Loucy (cell line): ENCODE data around the gene ZNF792.

ENCODE experiments used
- H2AFZ ChIP-seq: fragments of 200-600 bp; sonication (generic); 2 replicates; pipeline ENCODE4 v1.6.0; 2016; ENCODE audit warnings: antibody characterized with exemption, mild to moderate bottlenecking, low read length, moderate library complexity
- H3F3A ChIP-seq: fragments of 200-600 bp; 2 replicates; pipeline ENCODE4 v1.6.0; 2016; ENCODE audit warnings: antibody characterized with exemption, low read depth, mild to moderate bottlenecking
- H3K27me3 ChIP-seq: fragments of 200-600 bp; sonication (generic); 2 replicates; pipeline ENCODE4 v1.6.1; 2014; ENCODE audit warnings: low read length, mild to moderate bottlenecking; ENCODE audit not compliant: insufficient read depth, poor library complexity, severe bottlenecking
- H3K36me3 ChIP-seq: fragments of 200-600 bp; sonication (generic); 2 replicates; pipeline ENCODE4 v1.6.1; 2016; ENCODE audit warnings: low read length; ENCODE audit not compliant: insufficient read depth
- H3K4me1 ChIP-seq: fragments of 200-600 bp; sonication (generic); 2 replicates; pipeline ENCODE4 v1.5.1; 2014; ENCODE audit warnings: low read length, mild to moderate bottlenecking; ENCODE audit not compliant: insufficient read depth, poor library complexity, severe bottlenecking
- H3K4me2 ChIP-seq: fragments of 200-600 bp; sonication (generic); 2 replicates; pipeline ENCODE4 v1.6.0; 2014; ENCODE audit warnings: antibody characterized with exemption, low read length, low read depth, mild to moderate bottlenecking; ENCODE audit not compliant: poor library complexity, severe bottlenecking
- H3K4me3 ChIP-seq: fragments of 200-600 bp; sonication (generic); 2 replicates; pipeline ENCODE4 v1.5.1; 2014; ENCODE audit warnings: low read length, mild to moderate bottlenecking, mixed read lengths; ENCODE audit not compliant: poor library complexity, severe bottlenecking
- H3K79me2 ChIP-seq: fragments of 200-600 bp; sonication (generic); 2 replicates; pipeline ENCODE4 v1.6.1; 2014; ENCODE audit warnings: low read length; ENCODE audit not compliant: insufficient read depth
- H3K9ac ChIP-seq: fragments of 200-600 bp; sonication (generic); 2 replicates; pipeline ENCODE4 v1.6.0; 2014; ENCODE audit warnings: mild to moderate bottlenecking, low read depth, low read length, moderate library complexity; ENCODE audit not compliant: poor library complexity, severe bottlenecking
- H3K9me2 ChIP-seq: fragments of 200-600 bp; sonication (generic); replicated peaks from 2 replicates; pipeline ENCODE4 v1.6.1; 2016; ENCODE audit warnings: low read depth, low read length, mixed read lengths
- H3K9me3 ChIP-seq: fragments of 200-600 bp; sonication (generic); 2 replicates; pipeline ENCODE4 v1.6.1; 2014; ENCODE audit warnings: mild to moderate bottlenecking, antibody characterized with exemption, low read length, low read depth; ENCODE audit not compliant: insufficient read depth
- H4K20me1 ChIP-seq: fragments of 200-600 bp; sonication (generic); 2 replicates; pipeline ENCODE4 v1.6.0; 2014; ENCODE audit warnings: antibody characterized with exemption, low read length, mild to moderate bottlenecking; ENCODE audit not compliant: insufficient read depth, poor library complexity, severe bottlenecking
- CTCF ChIP-seq: fragments of 200-600 bp; sonication (generic); conservative IDR thresholded peaks from 2 replicates; pipeline ENCODE4 v1.5.1; 2014; ENCODE audit warnings: mild to moderate bottlenecking, antibody characterized with exemption, low read length
- EZH2phosphoT487 ChIP-seq: fragments of 200-600 bp; IDR thresholded peaks from 2 replicates; pipeline ENCODE4 v1.6.1; 2018; ENCODE audit warnings: antibody characterized with exemption, mild to moderate bottlenecking, moderate library complexity, borderline replicate concordance

The ZNF792 gene

DNA sequence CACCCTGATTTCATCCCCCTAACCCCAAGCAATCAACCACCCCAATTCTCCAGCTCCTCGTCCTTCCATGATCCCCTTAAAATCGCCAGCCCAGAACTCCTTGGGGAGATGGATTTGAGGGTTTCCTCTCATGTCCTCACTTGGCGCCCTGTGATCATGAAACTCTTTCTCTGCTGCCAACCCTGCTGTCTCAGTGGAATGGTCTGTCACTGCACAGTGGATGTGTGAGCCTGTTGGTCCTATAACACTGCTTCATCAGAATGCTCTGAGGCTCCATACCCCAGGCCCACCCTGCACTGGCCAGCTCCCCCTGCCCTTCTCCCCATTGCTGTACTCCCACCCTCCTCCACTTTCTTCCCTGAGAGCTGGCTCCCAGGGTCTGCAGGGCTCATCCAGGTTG lies 12.6 kb upstream of the ZNF792 start:
- Histone ChIP-seq H3K4me3 (no peak overlapping the region), H3K4me1 (peaks cover 3% of the 10 kb centered on the region), H3K36me3 (no peaks in the 10 kb centered on the region), H3K79me2 (no peaks in the 10 kb centered on the region), H3K4me2 (no peak overlapping the region), H3K9ac (no peak overlapping the region), H4K20me1 (no peaks in the 10 kb centered on the region), H2AFZ (no peak overlapping the region), H3K9me2 (no peaks in the 10 kb centered on the region), H3K9me3 (peaks cover 3% of the 10 kb centered on the region; the same call in 1 of the 2 replicates), H3F3A (no peaks in the 10 kb centered on the region), H3K27me3 (no peaks in the 10 kb centered on the region)
- TF ChIP-seq CTCF, result no peak
- TF ChIP-seq EZH2phosphoT487, result no peak

- H3K79me2 ChIP-seq, result no peaks in the 10 kb centered on the region
- no peak overlapping the region for H3K4me3 ChIP-seq
- H4K20me1 ChIP-seq, result no peaks in the 10 kb centered on the region
- H3K4me2 ChIP-seq, result no peak overlapping the region
- H3K9me3 ChIP-seq, result peaks cover 3% of the 10 kb centered on the region; the same call in 1 of the 2 replicates
- H3K9me2 ChIP-seq, result no peaks in the 10 kb centered on the region
- no peak overlapping the region for H3K9ac ChIP-seq
- H3K4me1 ChIP-seq, result peaks cover 3% of the 10 kb centered on the region
- no peak overlapping the region for H2AFZ ChIP-seq
- no peaks in the 10 kb centered on the region for H3K36me3 ChIP-seq
- TF ChIP-seq EZH2phosphoT487, result no peak
- TF ChIP-seq CTCF, result no peak
- H3F3A ChIP-seq, result no peaks in the 10 kb centered on the region
- H3K27me3 ChIP-seq, result no peaks in the 10 kb centered on the region
Measured at GRCh38 chr19:34975056-34975455, 11.0 kb upstream of the ZNF792 start.

GRCh38 chr19:34974646-34975045 lies 10.6 kb upstream of the ZNF792 start:
- no peaks in the 10 kb centered on the region for H3K79me2 ChIP-seq
- no peaks in the 10 kb centered on the region for H3K36me3 ChIP-seq
- no peaks in the 10 kb centered on the region for H3F3A ChIP-seq
- H2AFZ ChIP-seq, result no peak overlapping the region
- H3K9me2 ChIP-seq, result no peaks in the 10 kb centered on the region
- peaks cover 3% of the 10 kb centered on the region; the same call in 1 of the 2 replicates for H3K9me3 ChIP-seq
- no peak overlapping the region for H3K4me2 ChIP-seq
- H3K27me3 ChIP-seq, result no peaks in the 10 kb centered on the region
- H3K4me3 ChIP-seq, result no peak overlapping the region
- H3K4me1 ChIP-seq, result peaks cover 3% of the 10 kb centered on the region
- no peak for TF ChIP-seq EZH2phosphoT487
- no peak for TF ChIP-seq CTCF
- H3K9ac ChIP-seq, result no peak overlapping the region
- H4K20me1 ChIP-seq, result no peaks in the 10 kb centered on the region
